ENCODE data around the gene KCNQ1.

DNA sequence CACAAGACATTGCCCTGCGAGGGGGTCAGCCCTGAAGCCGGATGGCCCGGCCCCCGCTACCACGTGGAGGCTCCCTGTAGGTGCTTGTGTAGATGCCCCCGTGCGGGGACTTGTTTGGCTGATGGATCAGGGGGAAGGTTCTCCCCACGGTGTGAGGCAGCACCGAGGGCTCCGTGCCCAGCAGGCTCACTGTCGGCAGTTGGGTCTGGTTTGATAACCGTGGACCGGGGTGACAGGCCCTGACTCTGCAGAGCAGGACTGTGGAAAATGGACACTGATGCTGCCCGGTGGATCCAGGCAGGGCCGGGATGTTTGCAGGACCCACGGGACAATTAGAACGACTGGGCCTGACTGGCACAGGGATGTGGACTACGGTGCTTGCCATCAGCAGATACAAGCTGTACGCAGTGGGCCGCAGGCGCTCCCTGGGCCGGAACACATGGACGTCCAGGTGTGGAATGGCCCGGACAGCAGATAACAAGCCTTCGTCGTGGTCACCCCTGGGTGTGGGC lies 19.0 kb downstream of the KCNQ1 start:
- TF ChIP-seq MTA1 (CRISPR knock-in tag; IDR thresholded peaks at IDR 0.05; ENCODE audit: borderline replicate concordance) (no peak), SAP130 (CRISPR knock-in tag; IDR thresholded peaks at IDR 0.05; ENCODE audit: low read depth) (no peak)

All from HepG2 (cell line).